NCI-H524 (cell line): ENCODE measurements around the gene PDK1.
"Not testable (repeated sequence)": the region's sequence is repeated elsewhere in the genome, so short reads cannot be mapped to it uniquely, and the experiment has no call there.

Experiments used
- DNase-seq, 2 experiments: peaks; one replicate each; lab custom pipeline; 2025; lab: John Stamatoyannopoulos, UW

The PDK1 gene

DNA sequence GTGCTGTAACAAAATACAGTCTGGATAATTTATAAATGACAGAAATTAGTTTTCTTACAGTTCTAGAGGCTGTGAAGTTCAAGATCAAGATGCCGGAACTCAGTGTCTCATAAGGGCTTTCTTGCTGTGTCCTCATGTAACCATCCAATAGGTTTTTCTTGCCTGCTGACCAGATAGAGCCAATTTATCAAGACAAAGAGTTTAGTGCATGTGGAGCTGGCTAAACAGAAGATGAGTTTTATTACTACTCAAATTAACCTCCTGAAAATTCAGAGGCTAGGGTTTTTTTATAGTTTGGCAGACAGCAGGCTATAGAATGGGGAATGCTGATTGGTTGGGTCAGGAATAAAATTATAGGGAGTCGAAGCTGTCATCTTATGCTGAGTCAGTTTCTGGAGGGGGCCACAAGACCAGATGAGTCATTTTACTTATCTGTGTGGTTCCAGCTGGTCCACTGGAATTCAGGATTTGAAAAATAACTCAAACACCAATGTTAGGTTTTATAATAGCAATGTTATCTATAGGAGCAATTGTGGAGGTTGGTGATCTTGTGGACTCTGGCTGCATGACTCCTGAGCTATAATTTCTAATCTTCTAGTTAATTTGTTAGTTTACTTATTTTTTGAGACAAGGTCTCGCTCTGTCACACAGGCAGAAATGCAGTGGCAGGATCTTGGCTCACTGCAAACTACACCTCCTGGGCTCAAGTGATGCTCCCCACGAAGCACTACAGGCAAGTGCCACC lies 3.2 kb upstream of the PDK1 start:
- no peak for DNase-seq

DNA sequence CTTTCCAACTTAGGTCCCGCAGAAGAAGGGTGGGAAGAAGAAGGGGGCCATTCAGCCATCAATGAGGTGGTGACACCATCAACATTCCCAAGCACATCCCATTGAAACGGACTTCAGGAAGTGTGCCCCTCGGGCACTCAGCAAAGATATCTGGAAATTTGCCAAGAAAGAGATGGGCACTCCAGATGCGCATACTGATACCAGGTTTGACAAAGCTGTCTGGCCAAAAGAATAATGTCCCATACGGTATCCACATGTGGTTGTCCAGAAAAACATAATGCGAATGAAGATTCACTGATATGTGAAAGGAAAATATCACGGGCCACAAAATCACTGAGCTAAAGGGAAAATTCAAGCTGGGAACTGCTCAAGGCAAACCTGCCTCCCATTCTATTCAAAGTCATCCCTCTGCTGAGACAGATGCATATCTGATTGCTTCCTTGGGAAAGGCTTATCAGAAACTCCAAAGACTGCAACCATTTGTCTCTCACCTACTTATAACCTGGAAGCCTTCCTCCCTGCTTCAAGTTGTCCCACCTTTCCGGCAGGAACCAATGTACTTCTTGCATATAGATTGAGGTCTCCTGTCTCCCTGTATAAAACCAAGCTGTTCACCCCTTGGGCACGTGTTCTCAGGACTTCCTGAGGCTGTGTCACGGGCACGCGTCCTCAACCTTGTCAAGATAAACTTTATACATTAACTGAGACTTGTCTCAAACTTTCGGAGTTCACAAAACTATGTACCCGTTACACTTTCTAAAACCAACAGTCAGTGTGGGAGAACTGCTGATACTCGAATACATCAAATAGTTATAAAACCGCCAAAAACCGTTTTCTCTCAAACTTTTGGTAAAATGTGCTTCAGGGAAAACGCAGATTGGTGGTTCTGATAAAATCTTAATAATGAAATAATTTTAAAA lies 1.3 kb upstream of the PDK1 start:
- DNase-seq, result peak in 1 of 2 experiments; percentile 27

DNA sequence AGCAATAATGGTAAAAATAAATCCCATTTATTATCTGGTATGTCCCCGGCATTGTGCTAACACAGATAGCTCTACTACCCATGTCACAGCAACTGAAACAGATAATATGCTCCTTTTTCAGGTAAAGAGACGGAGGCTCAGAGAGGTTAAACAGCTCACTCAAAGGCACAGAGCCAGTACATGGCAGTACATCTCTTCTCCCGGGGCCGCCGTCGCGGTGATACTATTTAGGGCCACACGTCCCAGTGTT lies 693 bp upstream of the PDK1 start:
- DNase-seq, result no peak

DNA sequence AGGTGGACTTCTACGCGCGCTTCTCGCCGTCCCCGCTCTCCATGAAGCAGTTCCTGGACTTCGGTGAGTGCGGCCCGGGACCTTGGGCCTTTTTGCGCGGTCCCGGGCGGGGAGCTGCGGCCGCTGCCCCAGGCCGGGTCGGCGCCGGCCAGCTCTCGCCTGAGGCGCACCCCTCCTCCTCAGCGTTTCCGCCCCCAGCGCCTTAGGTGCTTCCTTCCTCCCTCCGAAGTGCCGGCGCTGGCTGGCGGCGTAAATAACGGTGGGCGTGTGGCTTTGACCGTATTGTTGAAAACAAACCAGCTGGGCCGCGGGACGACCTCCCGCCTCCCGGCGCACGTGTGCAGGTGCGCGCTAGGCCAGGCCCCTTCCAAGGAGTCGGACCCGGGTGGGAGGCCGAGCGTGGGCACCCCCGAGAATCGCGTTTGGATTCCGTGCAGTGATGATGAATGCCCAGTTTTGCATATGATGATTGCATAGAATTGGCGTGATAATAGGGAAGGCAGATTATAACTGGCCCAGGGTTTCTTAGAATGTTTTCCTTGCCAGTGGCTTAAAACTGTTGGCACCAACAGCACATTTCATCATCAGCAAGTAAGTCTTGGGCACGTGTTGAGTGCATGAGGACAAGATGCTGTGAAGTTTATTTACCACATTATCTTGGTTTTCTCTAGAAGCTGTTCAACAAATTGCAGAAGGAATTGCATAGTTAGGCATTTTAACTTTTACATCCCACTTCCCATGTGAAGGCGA lies 569 bp downstream of the PDK1 start:
- peak; percentile 24 to 54 for DNase-seq

DNA sequence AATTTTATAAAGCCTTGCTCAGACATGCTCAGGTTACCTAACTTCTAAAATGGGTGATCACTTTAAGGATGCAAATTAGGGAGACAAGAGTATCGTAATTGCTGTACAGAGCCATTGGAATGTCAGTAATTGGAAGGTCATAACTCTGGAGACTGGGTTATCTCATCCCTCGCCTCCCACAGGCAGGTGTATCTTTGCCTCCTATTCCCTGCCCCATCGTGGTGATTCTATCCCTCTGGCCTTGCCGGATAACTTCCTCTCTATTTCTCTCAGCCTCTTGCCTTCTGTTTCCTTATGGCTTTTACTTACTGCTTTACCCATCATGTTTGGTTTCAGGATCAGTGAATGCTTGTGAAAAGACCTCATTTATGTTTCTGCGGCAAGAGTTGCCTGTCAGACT lies 2.5 kb downstream of the PDK1 start:
- DNase-seq, result peak in 1 of 2 experiments; percentile 6

DNA sequence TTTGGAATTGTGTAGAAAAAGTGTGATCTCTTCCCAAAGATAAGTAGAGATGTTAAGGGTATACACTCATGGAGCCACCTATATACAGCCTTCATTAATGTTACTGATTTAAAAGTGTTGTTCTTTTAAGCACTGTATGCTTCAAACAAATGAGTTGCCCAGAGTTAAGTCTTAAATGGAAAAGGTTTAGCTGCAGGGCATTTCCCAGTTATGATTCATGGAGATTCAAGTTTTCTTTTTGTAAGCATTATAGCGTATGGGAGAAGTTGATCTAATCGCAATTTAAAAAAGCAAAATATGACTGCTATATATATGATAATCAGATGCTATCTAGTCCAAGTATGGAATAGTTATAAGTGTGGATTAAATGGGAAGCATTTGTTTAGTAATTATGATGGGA lies 4.8 kb downstream of the PDK1 start:
- no peak for DNase-seq

DNA sequence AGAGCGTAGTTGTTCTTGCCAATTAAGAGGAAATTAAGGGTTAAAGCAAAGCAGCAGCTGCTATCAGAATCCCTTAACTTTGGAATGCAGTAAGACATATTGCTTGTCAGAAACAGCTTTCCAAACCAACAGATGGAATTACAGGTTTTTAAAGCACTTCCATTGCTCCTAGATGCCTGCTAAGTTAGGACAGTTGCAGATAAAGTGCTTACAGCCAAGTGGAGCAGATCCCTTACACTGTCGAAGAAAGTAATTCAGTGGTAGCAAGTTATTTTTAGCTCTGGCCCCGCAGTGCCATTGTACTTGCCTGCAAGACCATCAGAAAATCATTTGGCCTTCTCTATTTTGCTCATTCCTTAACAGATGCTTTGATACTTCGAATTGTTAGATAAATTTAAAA lies 5.4 kb downstream of the PDK1 start:
- DNase-seq, result peak; percentile 69 to 86

DNA sequence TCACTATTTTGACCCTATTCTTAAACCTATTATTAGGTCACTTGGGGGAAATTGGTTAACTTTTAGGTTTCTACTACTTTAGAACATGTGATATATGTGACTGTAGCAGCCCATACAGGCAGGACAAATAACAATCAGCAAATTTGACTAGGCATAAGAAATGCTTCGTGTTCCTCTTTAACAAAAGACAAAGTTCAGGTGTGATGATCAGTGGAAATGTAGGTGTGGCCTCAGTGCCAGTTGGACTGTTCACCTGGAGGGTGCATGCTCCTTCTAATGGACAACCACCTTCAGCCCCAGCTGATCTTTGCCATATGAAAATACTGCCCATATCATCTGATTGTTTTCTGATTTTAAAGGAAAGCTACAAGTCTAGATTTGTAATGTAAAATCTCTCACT lies 6.4 kb downstream of the PDK1 start:
- no peak for DNase-seq

DNA sequence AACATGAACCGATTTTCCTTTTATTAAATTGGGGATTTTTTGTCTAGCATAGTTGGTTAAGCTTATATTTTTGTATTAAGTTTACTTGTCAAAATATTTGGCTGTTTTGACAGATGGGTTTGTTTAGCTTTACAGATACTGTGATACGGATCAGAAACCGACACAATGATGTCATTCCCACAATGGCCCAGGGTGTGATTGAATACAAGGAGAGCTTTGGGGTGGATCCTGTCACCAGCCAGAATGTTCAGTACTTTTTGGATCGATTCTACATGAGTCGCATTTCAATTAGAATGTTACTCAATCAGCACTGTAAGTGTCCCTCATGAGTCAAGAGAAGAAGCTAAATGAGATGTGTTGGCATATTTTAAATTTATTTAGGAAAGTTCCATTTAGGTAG lies 8.5 kb downstream of the PDK1 start:
- DNase-seq, result no peak

DNA sequence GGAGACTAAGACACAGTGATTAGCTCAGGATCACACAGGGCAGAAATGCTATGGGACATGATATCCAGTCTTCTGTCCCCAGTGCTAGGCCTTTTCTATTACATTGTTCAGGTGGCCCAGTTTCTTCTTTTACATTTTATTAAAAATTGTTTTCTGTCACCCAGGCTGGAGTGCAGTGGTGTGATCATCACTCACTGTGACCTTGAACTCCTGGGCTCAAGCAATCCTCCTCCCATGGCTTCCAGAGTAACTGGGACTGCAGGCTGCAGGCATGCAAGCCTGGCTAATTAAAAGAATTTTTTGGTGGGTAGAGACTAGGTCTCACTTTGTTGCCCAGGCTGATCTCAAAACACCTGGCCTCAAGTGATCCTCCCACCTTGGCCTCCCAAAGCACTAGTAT lies 15.4 kb downstream of the PDK1 start:
- DNase-seq, result no peak

DNA sequence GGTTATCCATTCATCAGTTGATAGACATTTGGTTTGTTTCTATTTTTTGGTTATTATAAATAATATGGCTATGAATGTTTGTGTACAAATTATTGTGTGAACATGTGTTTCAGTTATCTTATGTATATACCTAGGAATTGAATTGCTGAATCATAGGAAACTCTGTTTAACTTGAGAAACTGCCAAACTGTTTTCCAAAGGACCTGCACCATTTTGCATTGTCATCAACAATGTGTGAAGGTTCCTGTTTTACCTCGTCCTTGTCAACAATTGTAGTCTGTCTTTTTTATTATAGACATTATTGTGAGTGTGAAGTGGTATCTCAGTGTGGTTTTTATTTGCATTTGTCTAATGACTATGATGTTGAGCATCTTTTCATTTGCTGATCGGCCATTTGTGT lies 17.1 kb downstream of the PDK1 start:
- no peak for DNase-seq

DNA sequence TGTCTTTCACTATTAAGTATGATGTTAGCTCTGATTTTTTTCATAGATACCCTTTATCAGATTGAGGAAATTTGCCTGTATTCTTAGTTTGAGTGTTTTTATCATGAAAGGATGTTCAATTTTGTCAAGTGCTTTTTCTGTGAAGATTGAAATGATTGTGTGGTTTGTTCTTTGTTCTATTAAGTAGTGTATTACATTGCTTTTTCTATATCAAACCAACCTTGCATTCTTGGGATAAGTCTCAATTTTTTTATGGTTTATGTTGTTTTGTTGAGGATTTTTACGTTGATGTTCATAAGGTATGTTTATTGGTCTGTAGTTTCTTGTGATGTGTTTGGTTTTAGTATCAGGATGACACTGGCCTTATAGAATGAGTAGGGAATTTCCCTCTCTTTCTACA lies 19.1 kb downstream of the PDK1 start:
- DNase-seq, result no peak

DNA sequence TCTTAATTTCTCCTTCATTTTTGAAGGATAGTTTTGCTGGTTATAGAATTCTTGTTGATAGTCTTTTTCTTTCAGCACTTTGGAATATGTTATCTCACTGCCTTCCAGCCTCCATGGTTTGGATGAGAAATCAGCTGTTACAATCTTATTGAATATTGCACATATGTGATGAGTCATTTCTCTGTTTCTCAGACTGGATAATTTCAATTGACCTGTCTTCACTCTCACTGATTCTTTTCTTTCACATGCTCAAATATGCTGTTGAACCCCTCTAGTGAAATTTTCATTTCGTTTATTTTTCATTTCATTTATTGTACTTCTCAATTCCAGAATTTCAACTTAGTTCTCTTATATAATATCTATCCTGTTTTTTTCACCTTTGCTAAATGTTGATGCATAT lies 22.2 kb downstream of the PDK1 start:
- no peak for DNase-seq

DNA sequence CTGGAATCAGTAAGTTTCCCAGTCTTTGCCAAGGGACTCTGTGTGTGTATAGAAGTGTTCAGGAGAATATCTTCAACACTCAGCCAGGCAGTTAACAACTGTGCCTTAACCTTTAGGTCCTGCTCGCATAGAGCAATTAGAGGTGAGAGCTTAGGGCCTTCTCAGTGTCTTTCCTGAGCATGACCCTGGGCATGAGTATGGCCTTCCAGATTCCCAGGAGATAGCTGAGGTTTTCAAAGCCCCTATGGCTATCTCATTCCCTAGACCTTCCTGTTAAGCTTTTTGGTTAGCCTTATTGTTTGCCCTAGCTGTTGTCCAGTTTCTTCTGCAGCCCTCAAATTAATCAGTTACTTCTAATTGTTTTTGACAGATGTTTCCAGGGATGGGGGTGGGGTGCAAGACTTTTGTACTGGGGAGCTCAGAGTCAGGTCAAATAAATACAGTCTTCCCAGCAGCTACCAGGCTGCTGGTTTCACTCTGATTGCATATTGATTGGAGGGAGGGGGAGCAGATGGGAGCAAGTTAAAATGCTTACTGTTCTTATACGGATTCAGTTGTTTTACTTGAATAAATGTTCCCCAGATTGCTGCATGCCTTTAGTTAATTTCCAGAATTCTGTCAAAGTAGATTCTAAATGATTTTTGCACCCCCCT lies 23.1 kb downstream of the PDK1 start:
- no peak for DNase-seq

DNA sequence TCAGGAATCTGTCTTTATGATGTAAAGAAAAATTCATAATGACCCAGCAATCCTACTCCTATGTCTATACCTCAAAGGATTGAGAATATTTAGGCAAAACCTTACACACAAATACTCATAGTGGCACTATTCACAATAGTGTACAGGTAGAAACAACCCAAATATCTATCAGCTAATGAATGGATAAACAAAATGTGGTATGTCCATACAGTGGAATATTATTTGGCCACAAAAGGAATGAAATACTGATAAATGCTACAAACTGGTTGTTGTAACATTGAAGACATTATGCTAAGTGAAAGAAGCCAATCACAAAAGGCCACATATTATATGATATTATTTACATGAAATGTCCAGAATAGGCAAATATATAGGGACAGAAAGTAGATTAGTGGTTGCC lies 24.7 kb downstream of the PDK1 start:
- no peak for DNase-seq

DNA sequence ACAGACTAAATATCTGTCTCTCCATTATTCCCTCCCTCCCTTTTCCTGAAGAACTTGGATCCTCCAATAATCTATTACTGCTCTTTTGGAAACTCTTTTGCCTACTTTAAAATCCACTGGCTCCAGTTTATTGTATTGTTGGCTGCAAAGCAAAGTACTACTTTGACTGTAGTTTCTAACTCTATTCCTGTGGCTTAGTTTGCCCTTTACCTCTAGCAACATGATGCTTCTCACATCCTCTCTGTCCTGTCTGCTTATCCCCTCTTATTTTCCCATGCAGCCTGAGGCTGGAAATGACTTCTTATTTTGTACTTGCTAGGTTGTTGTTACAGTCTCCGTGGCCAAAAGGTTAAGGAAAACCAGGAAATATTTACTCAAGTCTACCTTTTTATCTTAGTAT lies 26.8 kb downstream of the PDK1 start:
- no peak for DNase-seq

DNA sequence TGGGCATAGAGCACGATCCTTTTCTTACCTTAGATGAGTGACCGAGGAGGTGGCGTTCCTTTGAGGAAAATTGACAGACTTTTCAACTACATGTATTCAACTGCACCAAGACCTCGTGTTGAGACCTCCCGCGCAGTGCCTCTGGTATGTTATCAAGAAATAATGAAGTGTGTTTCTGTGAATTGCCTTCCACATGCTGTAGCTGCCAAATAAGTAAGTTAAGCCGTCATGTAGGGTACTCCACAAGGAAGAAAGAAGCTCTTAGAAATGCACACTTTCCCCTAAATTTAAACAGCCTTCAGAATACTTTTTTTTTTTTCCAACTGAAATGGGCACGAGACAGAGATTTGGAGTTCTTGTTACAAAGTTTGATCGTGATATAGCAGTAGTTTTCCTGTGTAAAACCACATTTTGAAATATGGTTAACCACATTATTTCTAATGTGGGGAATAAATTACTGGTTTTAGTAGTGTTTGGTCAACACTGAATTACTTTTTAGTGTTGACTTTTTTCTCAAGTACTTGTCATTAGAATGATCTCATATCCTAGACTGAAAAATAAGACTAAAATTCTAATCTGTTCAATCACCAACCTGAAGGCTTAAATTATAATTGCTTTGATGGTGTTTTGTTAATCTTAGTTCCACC lies 30.5 kb downstream of the PDK1 start:
- no peak for DNase-seq

DNA sequence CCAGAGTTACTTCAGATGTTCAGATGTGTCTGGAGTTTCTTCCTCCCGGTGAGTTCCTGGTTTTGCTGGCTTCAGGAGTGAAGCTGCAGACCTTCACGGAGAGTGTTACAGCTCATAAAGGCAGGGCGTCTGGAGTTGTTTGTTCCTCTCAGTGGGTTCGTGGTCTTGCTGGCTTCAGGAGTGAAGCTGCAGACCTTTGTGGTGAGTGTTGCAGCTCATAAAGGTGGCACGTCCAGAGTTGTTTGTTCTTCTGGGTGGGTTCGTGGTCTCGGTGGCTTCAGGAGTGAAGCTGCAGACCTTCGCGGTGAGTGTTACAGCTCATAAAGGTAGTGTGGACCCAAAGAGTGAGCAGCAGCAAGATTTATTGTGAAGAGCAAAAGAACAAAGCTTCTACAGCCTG lies 31.3 kb downstream of the PDK1 start:
- not testable (repeated sequence) for DNase-seq

DNA sequence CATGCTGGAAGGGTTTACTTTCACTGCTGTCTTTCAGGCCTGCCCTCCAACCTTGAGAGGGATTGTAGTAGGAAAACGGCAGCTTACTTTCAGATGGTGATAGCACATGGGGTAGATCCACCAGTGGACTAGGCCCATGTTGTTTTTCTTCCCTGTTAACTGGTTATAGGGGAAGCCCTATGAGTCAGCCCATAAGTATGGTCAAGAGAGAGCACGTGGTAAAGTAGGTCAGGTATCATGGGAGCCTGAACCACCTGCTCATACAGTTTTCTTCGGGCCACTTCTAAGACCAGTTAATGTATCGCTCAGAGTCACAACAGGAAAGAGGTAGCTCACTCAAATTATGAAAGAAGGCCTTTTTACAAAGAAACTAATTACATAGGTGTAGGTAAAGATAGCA lies 33.0 kb downstream of the PDK1 start:
- no peak for DNase-seq

DNA sequence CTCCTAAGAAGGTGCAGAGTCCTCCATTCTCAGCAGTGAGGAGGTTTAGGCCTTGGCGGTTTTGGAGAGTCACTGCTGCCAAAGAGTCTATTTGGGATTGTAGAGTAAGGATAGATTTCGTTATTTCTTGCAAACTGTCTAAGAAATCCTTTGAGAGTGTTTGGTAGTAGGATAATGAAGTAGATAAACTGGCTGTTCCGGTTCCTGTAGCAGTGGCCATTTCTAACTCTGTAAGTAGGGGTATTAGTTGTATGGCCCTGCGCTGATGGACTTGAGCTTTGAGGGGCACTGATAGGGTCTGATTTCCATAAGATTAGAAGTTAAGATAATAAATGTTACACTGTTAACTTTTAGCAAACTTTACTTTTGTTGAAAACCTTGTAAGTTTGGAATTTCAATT lies 35.5 kb downstream of the PDK1 start:
- DNase-seq, result not testable (repeated sequence)

DNA sequence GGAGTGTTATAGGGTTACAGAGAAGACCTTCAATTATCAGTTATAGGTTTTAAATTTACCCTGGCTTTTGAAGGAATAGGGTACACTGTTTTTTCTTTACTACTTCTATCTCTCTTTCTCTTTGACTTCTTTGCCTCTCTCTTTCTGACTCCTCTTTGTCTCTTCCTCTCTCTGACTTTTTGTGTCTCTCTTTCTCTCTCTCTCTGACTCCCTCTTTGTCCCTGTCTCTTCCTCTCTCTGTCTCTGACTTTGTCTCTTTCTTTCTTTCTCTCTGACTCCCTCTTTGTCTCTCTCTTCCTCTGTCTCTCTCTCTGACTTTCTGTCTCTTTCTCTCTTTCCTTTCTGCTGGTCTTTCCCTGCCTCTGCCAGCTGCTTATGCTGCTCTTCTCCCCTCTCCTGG lies 36.3 kb downstream of the PDK1 start:
- DNase-seq, result not testable (repeated sequence)

DNA sequence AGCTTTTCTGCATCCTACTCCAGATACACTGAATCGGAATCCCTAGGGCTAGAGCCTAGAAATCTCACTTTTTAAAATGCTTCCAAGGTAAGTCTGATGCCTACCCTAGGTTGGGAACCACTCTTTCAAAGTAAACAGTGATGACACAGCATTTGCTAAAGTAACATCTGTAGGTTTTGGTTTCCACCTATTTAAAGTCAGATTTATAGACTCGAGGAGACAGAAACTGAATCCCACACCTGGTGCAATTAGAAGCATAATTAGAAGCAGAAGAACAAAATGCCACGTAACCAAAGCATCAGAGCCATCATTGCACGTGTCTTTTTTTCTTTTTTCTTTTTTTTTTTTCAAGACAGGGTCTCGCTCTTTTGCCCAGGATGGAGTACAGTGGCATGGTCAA lies 40.9 kb downstream of the PDK1 start:
- no peak for DNase-seq
